ENCODE data around the gene NSMCE3.

- no peak for TF ChIP-seq POLR2AphosphoS5 (IDR thresholded peaks at IDR 0.05; ENCODE audit: low read depth)
- TF ChIP-seq CTCF (IDR thresholded peaks at IDR 0.05; ENCODE audit: insufficient read depth, low read length): no peak
- no peak for TF ChIP-seq REST (IDR thresholded peaks at IDR 0.05; ENCODE audit: insufficient replicate concordance, low read depth)
- no peak for TF ChIP-seq GABPA (IDR thresholded peaks at IDR 0.05; ENCODE audit: low read depth)
- no peak for TF ChIP-seq SPI1 (IDR thresholded peaks at IDR 0.05; ENCODE audit: borderline replicate concordance, low read depth)
These were observed 30.2 kb upstream of the NSMCE3 start for GRCh38 chr15:29299784-29300183.

Measured in HL-60 (cell line).